Stimulated activated CD4-positive, alpha-beta T cell treated with anti-CD3 and anti-CD28 coated beads, Interleukin-1b, Interleukin-23, amount 100 ng/mL, for 1 hour (primary cell): ENCODE measurements around the gene CDC42SE2.
"Not testable (repeated sequence)": the region's sequence is repeated elsewhere in the genome, so short reads cannot be mapped to it uniquely, and the experiment has no call there.

ENCODE experiments used
- DNase-seq, 2 donors: peaks; one replicate each; pipeline ENCODE4 v3.0.0-alpha.2; 2020; ENCODE audit warnings: low read depth in 2 of 2

Gene CDC42SE2

GRCh38 chr5:131318455-131318854 lies 54.6 kb downstream of the CDC42SE2 start:
- no peak for DNase-seq

DNA sequence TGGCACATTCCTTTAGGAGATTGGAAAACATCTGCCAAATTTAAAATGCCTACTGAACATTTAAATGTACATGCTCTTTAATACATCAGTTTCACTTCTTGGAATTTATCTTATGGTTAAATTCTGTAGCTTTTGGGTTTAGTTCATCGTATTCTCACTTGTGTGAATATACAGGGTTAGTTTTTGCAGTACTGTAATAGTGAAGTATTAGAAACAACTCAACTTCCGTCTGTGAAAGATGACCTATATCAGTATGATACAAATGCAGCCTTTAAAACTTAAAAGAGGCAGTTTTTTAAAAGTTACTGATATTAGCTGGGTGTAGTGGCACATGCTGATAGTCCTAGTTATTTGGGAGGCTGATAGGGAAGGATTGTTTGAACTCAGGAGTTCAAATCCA lies 57.2 kb downstream of the CDC42SE2 start:
- no peak for DNase-seq

DNA sequence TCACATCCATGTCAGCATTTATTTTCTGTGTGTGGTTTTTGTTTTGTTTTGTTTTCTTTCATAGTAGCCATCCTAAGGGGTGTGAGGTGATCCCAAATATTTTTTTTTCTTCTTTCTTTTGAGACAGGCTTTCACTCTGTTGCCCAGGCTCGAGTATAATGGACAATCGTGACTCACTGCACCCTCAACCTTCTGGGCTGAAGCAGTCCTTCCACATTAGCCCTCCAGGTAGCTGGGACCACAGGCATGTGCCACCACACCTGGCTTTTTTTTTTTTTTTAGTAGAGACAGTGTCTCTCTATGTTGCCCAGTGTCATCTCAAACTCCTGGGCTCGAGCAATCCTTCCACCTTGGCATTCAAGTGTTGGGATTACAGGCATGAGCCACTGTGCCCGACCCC lies 59.1 kb downstream of the CDC42SE2 start:
- no peak for DNase-seq

GRCh38 chr5:131323378-131323777 lies 59.5 kb downstream of the CDC42SE2 start:
- DNase-seq, result no peak

DNA sequence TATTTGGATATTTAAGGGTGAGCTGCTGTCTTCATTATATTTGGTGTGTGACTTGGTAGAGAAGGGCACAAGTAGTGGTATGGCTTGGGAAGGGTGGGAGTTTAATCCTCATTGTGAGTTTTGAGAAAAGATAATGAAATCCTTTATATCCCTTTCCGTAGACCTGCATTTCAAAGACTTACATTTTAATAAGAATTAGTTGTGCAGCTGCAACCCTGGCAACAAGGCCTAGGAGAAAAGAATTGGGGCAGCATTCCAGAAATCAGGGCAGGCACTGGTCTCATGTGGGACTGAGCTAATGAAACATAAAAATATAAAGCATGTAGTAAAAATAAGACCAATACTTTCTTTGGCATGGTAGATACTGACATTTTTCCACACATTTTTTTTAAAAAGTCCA lies 60.5 kb downstream of the CDC42SE2 start:
- no peak for DNase-seq

- DNase-seq, result no peak
These were observed 64.9 kb downstream of the CDC42SE2 start for GRCh38 chr5:131328536-131329285.

GRCh38 chr5:131329286-131329560 lies 65.4 kb downstream of the CDC42SE2 start:
- DNase-seq, result no peak

GRCh38 chr5:131330031-131330430 lies 66.2 kb downstream of the CDC42SE2 start:
- no peak for DNase-seq

DNA sequence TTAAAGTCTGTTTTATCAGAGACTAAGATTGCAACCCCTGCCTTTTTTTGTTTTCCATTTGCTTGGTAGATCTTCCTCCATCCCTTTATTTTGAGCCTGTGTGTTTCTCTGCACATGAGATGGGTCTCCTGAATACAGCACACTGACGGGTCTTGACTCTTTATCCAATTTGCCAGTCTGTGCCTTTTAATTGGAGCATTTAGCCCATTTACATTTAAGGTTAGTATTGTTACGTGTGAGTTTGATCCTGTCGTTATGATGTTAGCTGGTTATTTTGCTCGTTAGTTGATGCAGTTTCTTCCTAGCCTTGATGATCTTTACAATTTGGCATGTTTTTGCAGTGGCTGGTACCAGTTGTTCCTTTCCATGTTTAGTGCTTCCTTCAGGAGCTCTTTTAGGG lies 71.9 kb downstream of the CDC42SE2 start:
- not testable (repeated sequence) for DNase-seq

GRCh38 chr5:131336801-131337200 lies 72.9 kb downstream of the CDC42SE2 start:
- DNase-seq, result not testable (repeated sequence)

- not testable (repeated sequence) for DNase-seq
These were observed 73.6 kb downstream of the CDC42SE2 start for GRCh38 chr5:131337240-131338050.

DNA sequence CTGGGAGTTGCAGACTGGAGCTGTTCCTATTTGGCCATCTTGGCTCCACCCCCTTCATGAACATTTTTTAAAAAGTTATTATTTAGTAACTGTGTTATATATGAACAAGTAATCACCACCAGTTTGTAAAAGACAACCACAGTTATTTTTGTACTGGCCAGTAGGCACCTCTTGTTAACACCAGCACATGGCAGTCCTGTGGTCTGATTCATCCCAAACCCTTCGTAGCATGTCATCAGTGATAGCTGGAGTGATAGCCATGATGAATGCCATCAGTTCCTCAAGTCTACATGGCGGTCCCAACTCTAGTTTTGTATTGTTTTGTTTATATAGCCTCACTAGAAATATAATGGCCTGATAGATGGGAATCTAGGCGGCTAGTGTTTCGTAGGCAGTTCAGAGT lies 74.2 kb downstream of the CDC42SE2 start:
- DNase-seq, result no peak

DNA sequence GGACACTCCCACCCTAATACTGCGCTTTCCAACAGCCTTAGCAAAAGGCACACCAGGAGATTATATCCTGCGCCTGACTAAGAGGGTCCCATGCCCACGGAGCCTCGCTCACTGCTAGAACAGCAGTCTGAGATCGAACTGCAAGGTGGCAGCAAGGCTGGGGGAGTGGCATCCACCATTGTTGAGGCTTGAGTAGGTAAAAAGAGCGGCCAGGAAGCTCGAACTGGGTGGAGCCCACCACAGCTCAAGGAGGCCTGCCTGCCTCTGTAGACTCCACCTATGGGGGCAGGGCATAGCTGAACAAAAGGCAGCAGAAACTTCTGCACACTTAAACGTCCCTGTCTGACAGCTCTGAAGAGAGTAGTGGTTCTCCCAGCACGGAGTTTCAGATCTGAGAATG lies 80.4 kb downstream of the CDC42SE2 start:
- not testable (repeated sequence) for DNase-seq

DNA sequence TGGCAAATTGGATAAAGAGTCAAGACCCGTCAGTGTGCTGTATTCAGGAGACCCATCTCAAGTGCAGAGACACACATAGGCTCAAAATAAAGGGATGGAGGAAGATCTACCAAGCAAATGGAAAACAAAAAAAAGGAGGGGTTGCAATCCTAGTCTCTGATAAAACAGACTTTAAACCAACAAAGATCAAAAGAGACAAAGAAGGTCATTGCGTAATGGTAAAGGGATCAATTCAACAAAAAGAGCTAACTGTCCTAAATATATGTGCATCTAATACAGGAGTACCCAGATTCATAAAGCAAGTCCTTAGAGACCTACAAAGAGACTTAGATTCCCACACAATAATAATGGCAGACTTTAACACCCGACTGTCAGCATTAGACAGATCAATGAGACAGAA lies 82.4 kb downstream of the CDC42SE2 start:
- DNase-seq, result not testable (repeated sequence)

GRCh38 chr5:131353991-131354390 lies 90.1 kb downstream of the CDC42SE2 start:
- DNase-seq, result no peak

- no peak for DNase-seq
These were observed 92.2 kb downstream of the CDC42SE2 start for GRCh38 chr5:131355971-131356528.

- no peak for DNase-seq
These were observed 92.8 kb downstream of the CDC42SE2 start for GRCh38 chr5:131356619-131357018.

GRCh38 chr5:131357739-131358561 lies 94.1 kb downstream of the CDC42SE2 start:
- no peak for DNase-seq

- DNase-seq, result no peak
These were observed 97.9 kb downstream of the CDC42SE2 start for GRCh38 chr5:131361677-131362315.

GRCh38 chr5:131363811-131364506 lies 100.1 kb downstream of the CDC42SE2 start:
- no peak for DNase-seq

GRCh38 chr5:131364507-131365050 lies 100.7 kb downstream of the CDC42SE2 start:
- DNase-seq, result no peak
